AG04450 (cell line): Measurements from ENCODE around the gene FNDC3B. TPM values are rescaled to one million over a fixed set of nuclear protein-coding genes. Genes with fewer than 3 reads are reported as not detected.

Experiments
- CTCF ChIA-PET: fragments of 300-600, 350-600 bp; formaldehyde crosslinking; extraction: SDS; loops from one replicate; lab custom pipeline; 2022; ENCODE audit warnings: antibody characterized with exemption, inconsistent platforms; lab: Charles Lee
- POLR2A ChIA-PET: fragments of 350-600 bp; formaldehyde crosslinking; extraction: SDS; loops from one replicate; lab custom pipeline; 2021; ENCODE audit warnings: antibody characterized with exemption, inconsistent platforms; lab: Yijun Ruan, JAX
- DNase-seq: peaks from one replicate; pipeline ENCODE4 v3.0.0-alpha.2; 2011; ENCODE audit warnings: low read depth, low spot score
- H3K27ac ChIP-seq: one replicate; pipeline ENCODE4 v1.5.1; 2012; ENCODE audit warnings: low read depth, low read length, control low read depth
- H3K27me3 ChIP-seq: one replicate; pipeline ENCODE4 v1.6.0; 2012; ENCODE audit warnings: low read length; ENCODE audit not compliant: control insufficient read depth, insufficient read depth
- H3K4me3 ChIP-seq: 2 replicates; pipeline ENCODE4 v1.5.1; 2011; ENCODE audit warnings: mild to moderate bottlenecking, low read depth, low read length, control low read depth
- H3K9me3 ChIP-seq: 2 replicates; pipeline ENCODE4 v1.5.1; 2012; ENCODE audit warnings: low read length; ENCODE audit not compliant: control insufficient read depth, insufficient read depth
- CTCF ChIP-seq: IDR thresholded peaks from 2 replicates; pipeline ENCODE4 v1.5.1; 2011; ENCODE audit warnings: low read depth, low read length, control low read depth, inconsistent platforms
- polyA plus RNA-seq: library from polyadenylated mRNA; depleted of rRNA; stranded (reverse); fragments of >200 nt; gene quantifications from 2 replicates; pipeline ENCODE4 v1.2.3, GENCODE V29; 2011

Gene FNDC3B
- polyA plus RNA-seq, 1 experiment = 39.5 TPM

- ChIA-PET POLR2A (no interaction called here), CTCF (no interaction called here)
- DNase-seq = no peak
- no peak overlapping the region for H3K27ac ChIP-seq
- H3K4me3 ChIP-seq = no peak overlapping the region
- no peak for TF ChIP-seq CTCF
- no peaks in the 10 kb centered on the region for H3K27me3 ChIP-seq
- H3K9me3 ChIP-seq = no peaks in the 10 kb centered on the region
These were observed 285.3 kb downstream of the FNDC3B start for GRCh38 chr3:172324611-172325203.

- CTCF ChIA-PET = no interaction called here
These were observed 286.1 kb downstream of the FNDC3B start for GRCh38 chr3:172325461-172325860.

GRCh38 chr3:172326993-172327392, 287.6 kb downstream of the FNDC3B start:
- TF ChIP-seq CTCF = no peak
- no peak overlapping the region for H3K4me3 ChIP-seq

More at GRCh38 chr3:172325461-172325860, 286.1 kb downstream of the FNDC3B start:
- no peaks in the 10 kb centered on the region for H3K9me3 ChIP-seq
- H3K27me3 ChIP-seq = no peaks in the 10 kb centered on the region
- POLR2A ChIA-PET = no interaction called here
- TF ChIP-seq CTCF = no peak
- H3K4me3 ChIP-seq = no peak overlapping the region
- no peak for DNase-seq
- H3K27ac ChIP-seq = no peak overlapping the region

DNA sequence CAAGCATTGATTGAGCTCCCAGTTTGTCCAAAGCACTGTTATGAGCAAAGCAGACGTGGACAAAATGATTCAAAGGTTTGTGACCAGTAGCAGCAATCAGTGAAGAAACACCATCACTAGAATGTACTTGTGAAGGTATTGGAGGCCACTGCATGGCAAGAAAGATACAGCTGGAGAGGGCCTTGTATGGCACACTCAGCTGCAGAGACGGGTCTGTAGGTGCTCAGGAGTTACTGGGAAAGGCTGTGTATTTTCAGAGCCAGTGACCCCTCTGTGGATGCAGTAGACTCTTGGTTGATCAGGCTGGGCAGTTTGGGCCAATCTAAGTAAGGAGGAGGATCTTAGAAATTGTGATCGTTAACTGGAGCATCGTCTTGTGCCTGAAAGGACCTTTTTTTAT, 288.9 kb downstream of the FNDC3B start:
- POLR2A ChIA-PET = interaction anchor here (0.6 kb wide), 1 partner anchor 282 kb away, joined by 3 read pairs; no protein-coding TSS in a partner anchor
- Histone ChIP-seq H3K27me3 (no peaks in the 10 kb centered on the region), H3K4me3 (no peak overlapping the region), H3K9me3 (no peaks in the 10 kb centered on the region), H3K27ac (no peak overlapping the region)
- no peak for TF ChIP-seq CTCF
- CTCF ChIA-PET = no interaction called here
- DNase-seq = no peak

More at GRCh38 chr3:172326993-172327392, 287.6 kb downstream of the FNDC3B start:
- no peak for DNase-seq
- CTCF ChIA-PET = no interaction called here
- H3K27me3 ChIP-seq = no peaks in the 10 kb centered on the region
- POLR2A ChIA-PET = no interaction called here
- no peaks in the 10 kb centered on the region for H3K9me3 ChIP-seq
- no peak overlapping the region for H3K27ac ChIP-seq

DNA sequence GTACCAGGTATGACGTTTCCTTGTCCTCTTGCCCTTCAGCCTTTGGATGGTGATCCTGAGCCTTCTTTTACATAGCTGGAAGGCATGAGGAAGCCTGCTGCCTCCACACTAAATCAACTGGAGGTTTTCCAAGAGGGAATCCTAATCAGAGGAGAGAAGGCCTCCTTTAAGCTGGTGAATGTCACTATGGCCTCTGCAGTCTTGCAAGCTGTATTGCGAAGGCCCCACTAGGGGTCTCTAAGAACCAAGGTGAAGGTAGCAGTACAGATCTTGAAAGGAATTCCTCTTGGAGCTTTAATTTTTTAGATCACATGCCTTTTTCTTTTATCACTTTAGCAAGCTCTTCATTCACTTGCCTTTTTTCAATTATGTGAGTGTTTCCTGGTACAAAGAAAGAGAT, 289.7 kb downstream of the FNDC3B start:
- no peaks in the 10 kb centered on the region for H3K9me3 ChIP-seq
- POLR2A ChIA-PET = no interaction called here
- H3K4me3 ChIP-seq = no peak overlapping the region
- H3K27me3 ChIP-seq = no peaks in the 10 kb centered on the region
- 0 out of 2 replicates have a peak, but pooled peaks have one; percentile 16 for TF ChIP-seq CTCF
- CTCF ChIA-PET = interaction anchor here (0.8 to 1.6 kb wide), 3 partner anchors 12 to 16 kb away, joined by 3 to 4 read pairs (median 3); no protein-coding TSS in a partner anchor
- no peak for DNase-seq
- no peak overlapping the region for H3K27ac ChIP-seq
